B cell (primary cell): ENCODE results near the gene CEP126.

Experiments used
- CTCF ChIP-seq: fragments of 200-600 bp; IDR thresholded peaks from one replicate; pipeline ENCODE4 v1.8.0; 2022; ENCODE audit warnings: antibody characterized with exemption, mild to moderate bottlenecking
- EZH2 ChIP-seq: IDR thresholded peaks from 2 replicates; pipeline ENCODE4 v1.6.1; 2012; ENCODE audit warnings: borderline replicate concordance, low read depth, mild to moderate bottlenecking, moderate library complexity, low read length; ENCODE audit not compliant: insufficient read depth, poor library complexity, severe bottlenecking

GRCh38 chr11:101915791-101916291 lies 1.0 kb downstream of the CEP126 start:
- TF ChIP-seq CTCF: no peak
- TF ChIP-seq EZH2: no peak
